OCI-LY7 (cell line): ENCODE data around the gene S100Z. TPM values are rescaled to one million over a fixed set of nuclear protein-coding genes. Genes with fewer than 3 reads are reported as not detected.

Experiments used
- Bru-seq: library from RNA; stranded (reverse); fragments of 400-500 nt; gene quantifications from one replicate; lab custom pipeline; 2021; lab: Mats Ljungman, UMichigan
- BruChase-seq, 2 experiments: library from RNA; stranded (reverse); fragments of 400-500 nt; gene quantifications; one replicate each; lab custom pipeline; 2021; lab: Mats Ljungman, UMichigan
- BruUV-seq: library from RNA; stranded (reverse); fragments of 400-500 nt; replicated peaks from 2 replicates; lab custom pipeline; 2021; lab: Mats Ljungman, UMichigan
- CTCF ChIA-PET: fragments of 300-600 bp; sonication (Branson Sonifier 250); formaldehyde crosslinking; loops from one replicate; lab custom pipeline; 2022; ENCODE audit warnings: antibody characterized with exemption; ENCODE audit not compliant: unreplicated experiment; lab: Charles Lee
- POLR2A ChIA-PET: fragments of 300-600 bp; sonication (Branson Sonifier 250); formaldehyde crosslinking; loops from one replicate; lab custom pipeline; 2022; ENCODE audit warnings: antibody characterized with exemption; lab: Charles Lee
- DNase-seq: peaks from one replicate; pipeline ENCODE4 v3.0.0-alpha.2; 2015; ENCODE audit warnings: low spot score
- H2AFZ ChIP-seq: fragments of 200-600 bp; sonication (generic), shearing (Covaris generic); 2 replicates; pipeline ENCODE4 v1.6.1; 2014; ENCODE audit warnings: mild to moderate bottlenecking, antibody characterized with exemption, low read length, moderate library complexity
- H3K27ac ChIP-seq: fragments of 200-600 bp; sonication (generic); 2 replicates; pipeline ENCODE4 v1.5.1; 2014; ENCODE audit warnings: mixed run types, low read depth, mild to moderate bottlenecking, moderate library complexity, low read length, inconsistent platforms; ENCODE audit not compliant: poor library complexity, severe bottlenecking
- H3K36me3 ChIP-seq: fragments of 200-600 bp; sonication (generic); 2 replicates; pipeline ENCODE4 v1.6.1; 2014; ENCODE audit warnings: mild to moderate bottlenecking, antibody characterized with exemption, low read length, moderate library complexity, mixed read lengths; ENCODE audit not compliant: insufficient read depth
- H3K4me1 ChIP-seq: fragments of 200-600 bp; sonication (generic); 2 replicates; pipeline ENCODE4 v1.5.1; 2014; ENCODE audit warnings: mild to moderate bottlenecking, low read length; ENCODE audit not compliant: insufficient read depth, poor library complexity, severe bottlenecking
- H3K4me2 ChIP-seq: fragments of 200-600 bp; sonication (generic); 2 replicates; pipeline ENCODE4 v1.6.1; 2014; ENCODE audit warnings: mild to moderate bottlenecking, low read length
- H3K4me3 ChIP-seq: fragments of 200-600 bp; sonication (generic); 2 replicates; pipeline ENCODE4 v1.5.1; 2014; ENCODE audit warnings: mild to moderate bottlenecking, low read depth, low read length; ENCODE audit not compliant: poor library complexity, severe bottlenecking
- H3K79me2 ChIP-seq: fragments of 200-600 bp; sonication (generic); 2 replicates; pipeline ENCODE4 v1.6.1; 2016; ENCODE audit warnings: low read depth, mild to moderate bottlenecking, low read length, moderate library complexity, mixed read lengths; ENCODE audit not compliant: insufficient read depth
- H3K9me2 ChIP-seq: fragments of 200-600 bp; sonication (generic); 2 replicates; pipeline ENCODE4 v1.6.1; 2016; ENCODE audit warnings: mild to moderate bottlenecking, low read length, mixed read lengths; ENCODE audit not compliant: insufficient read depth
- H3K9me3 ChIP-seq: fragments of 200-600 bp; sonication (generic); 2 replicates; pipeline ENCODE4 v1.6.1; 2014; ENCODE audit warnings: mild to moderate bottlenecking, mixed run types, low read length, mixed read lengths
- H4K20me1 ChIP-seq: fragments of 200-600 bp; sonication (generic); 2 replicates; pipeline ENCODE4 v1.6.1; 2014; ENCODE audit warnings: mild to moderate bottlenecking, antibody characterized with exemption, low read length, moderate library complexity, mixed read lengths; ENCODE audit not compliant: insufficient read depth
- CTCF ChIP-seq: fragments of 200-600 bp; sonication (generic); conservative IDR thresholded peaks from 2 replicates; pipeline ENCODE4 v1.5.1; 2014; ENCODE audit warnings: mild to moderate bottlenecking, antibody characterized with exemption, low read length, moderate library complexity, mixed read lengths
- EZH2phosphoT487 ChIP-seq: fragments of 200-600 bp; sonication (generic); IDR thresholded peaks from 2 replicates; pipeline ENCODE4 v1.6.1; 2018; ENCODE audit warnings: low read depth, borderline replicate concordance, mild to moderate bottlenecking, mixed run types, antibody characterized with exemption, low read length, moderate library complexity, mixed read lengths
- intact Hi-C: fragments of 100-400 bp; cut with micrococcal nuclease; formaldehyde crosslinking; loops from one replicate; pipeline ENCODE4 v1.10.0; 2022; ENCODE audit not compliant: unreplicated experiment
- long read RNA-seq: library from polyadenylated mRNA; stranded (forward); transcript quantifications from one replicate; pipeline ENCODE4 v2.0.0, GENCODE V29; 2022
- total RNA-seq, 2 experiments: library from RNA; depleted of rRNA in 1 of 2; stranded (reverse); fragments of >200 nt in 1 of 2; shearing (Covaris generic) in 1 of 2; gene quantifications; 2 replicates each; pipeline ENCODE4 v1.2.3, GENCODE V29; 2014 to 2022

Gene S100Z
- total RNA-seq (2014; rRNA removed; shearing (Covaris generic)) (42.2 and 51.1 TPM in 2 replicates), total RNA-seq (2022) (66.6 and 76.6 TPM in 2 replicates), Bru-seq, nascent RNA (percentile 96 among the genes with signal in this experiment), BruChase-seq, experiment 1, labeled RNA remaining after a 6-hour chase (percentile 99 among the genes with signal in this experiment), BruChase-seq, experiment 2, labeled RNA remaining after a 2-hour chase (percentile 99 among the genes with signal in this experiment)
- long read RNA-seq, transcript S100Z-203 (3 exons, 671 nt): major isoform, 5 of 44 reads
- long read RNA-seq, partial matches to known transcripts: 6 of 44 reads
- long read RNA-seq, other reads (novel, unspliced or antisense): 33 of 44 reads

- DNase-seq: no peak
- Histone ChIP-seq H3K79me2 (no peaks in the 10 kb centered on the region), H3K27ac (no peak within 1 kb of the TSS), H3K4me3 (no peak within 1 kb of the TSS), H3K4me2 (no peak within 1 kb of the TSS), H4K20me1 (no peaks in the 10 kb centered on the region), H3K36me3 (no peaks in the 10 kb centered on the region), H3K9me3 (peaks cover 4% of the 10 kb centered on the region; the same call in 1 of the 2 replicates), H3K9me2 (no peaks in the 10 kb centered on the region), H3K4me1 (peaks cover 14% of the 10 kb centered on the region), H2AFZ (no peak within 1 kb of the TSS)
- intact Hi-C loops: no loop called here
- no peak for TF ChIP-seq CTCF
- no peak for TF ChIP-seq EZH2phosphoT487
- BruUV-seq: no TSS peak
- POLR2A ChIA-PET: interaction anchor here (0.5 to 1.2 kb wide), 3 partner anchors 11 to 163 kb away, joined by 3 read pairs; no protein-coding TSS in a partner anchor
- CTCF ChIA-PET: interaction anchor here (0.7 kb wide), 1 partner anchor 75 kb away, joined by 4 read pairs; no protein-coding TSS in a partner anchor
These were observed at the start of gene S100Z for GRCh38 chr5:76849419-76850291. Gene S100Z (plus strand): TSS chr5:76850014. CDS start chr5:76875360, 25,346 bp downstream.

- no peak for DNase-seq
- TF ChIP-seq EZH2phosphoT487 (no peak), CTCF (no peak)
These were observed 49.2 kb upstream of the S100Z start for GRCh38 chr5:76800579-76800978.

More at GRCh38 chr5:76800579-76800978, 49.2 kb upstream of the S100Z start:
- H3K79me2 ChIP-seq: no peaks in the 10 kb centered on the region
- no peaks in the 10 kb centered on the region for H3K4me1 ChIP-seq
- H3K9me3 ChIP-seq: no peaks in the 10 kb centered on the region
- no peak overlapping the region for H3K4me2 ChIP-seq
- no peak overlapping the region for H3K27ac ChIP-seq
- ChIA-PET CTCF (no interaction called here), POLR2A (interaction anchor here (0.5 kb wide), 1 partner anchor 1982 kb away, joined by 3 read pairs; no protein-coding TSS in a partner anchor)
- H4K20me1 ChIP-seq: no peaks in the 10 kb centered on the region
- no peaks in the 10 kb centered on the region for H3K36me3 ChIP-seq
- H3K9me2 ChIP-seq: no peaks in the 10 kb centered on the region
- no TSS peak for BruUV-seq
- no peak overlapping the region for H3K4me3 ChIP-seq
- intact Hi-C loops: no loop called here
- no peak overlapping the region for H2AFZ ChIP-seq
